C4-2B (cell line): Measurements from ENCODE around the gene C17orf100.

Source experiments
- H3K27ac ChIP-seq: fragments of 450-650 bp; 2 replicates; pipeline ENCODE4 v1.5.1; 2017
- CTCF ChIP-seq: fragments of 450-650 bp; conservative IDR thresholded peaks from 2 replicates; pipeline ENCODE4 v1.5.1; 2017; ENCODE audit warnings: mild to moderate bottlenecking
- ZFX ChIP-seq: fragments of 450-650 bp; IDR thresholded peaks from 2 replicates; pipeline ENCODE4 v1.6.1; 2017

The C17orf100 gene

GRCh38 chr17:6623941-6624340 lies 27.6 kb upstream of the C17orf100 start:
- no peak overlapping the region for H3K27ac ChIP-seq
- TF ChIP-seq CTCF (no peak), ZFX (no peak)

- TF ChIP-seq ZFX (no peak), CTCF (no peak)
- H3K27ac ChIP-seq: no peak overlapping the region
These were observed 24.9 kb upstream of the C17orf100 start for GRCh38 chr17:6626616-6627015.

DNA sequence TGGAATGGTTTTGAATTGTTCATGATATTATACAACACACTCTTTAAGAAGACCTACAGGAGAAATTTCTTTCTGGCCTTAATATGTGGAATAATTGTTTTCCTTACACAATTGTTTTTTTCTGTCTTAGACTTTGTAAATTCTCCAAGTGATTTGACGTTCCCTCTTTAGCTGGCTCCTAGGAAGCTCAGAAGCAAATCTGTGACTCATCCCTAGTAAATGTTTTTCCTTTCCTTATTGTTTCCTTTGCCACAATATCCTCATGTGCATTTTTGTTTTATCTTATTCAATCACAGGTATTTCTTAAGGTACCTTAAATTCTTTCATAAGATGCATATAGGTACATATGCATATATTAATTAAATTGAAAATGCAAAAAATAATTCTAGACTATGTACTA lies 24.5 kb upstream of the C17orf100 start:
- no peak overlapping the region for H3K27ac ChIP-seq
- no peak for TF ChIP-seq CTCF
- no peak for TF ChIP-seq ZFX

DNA sequence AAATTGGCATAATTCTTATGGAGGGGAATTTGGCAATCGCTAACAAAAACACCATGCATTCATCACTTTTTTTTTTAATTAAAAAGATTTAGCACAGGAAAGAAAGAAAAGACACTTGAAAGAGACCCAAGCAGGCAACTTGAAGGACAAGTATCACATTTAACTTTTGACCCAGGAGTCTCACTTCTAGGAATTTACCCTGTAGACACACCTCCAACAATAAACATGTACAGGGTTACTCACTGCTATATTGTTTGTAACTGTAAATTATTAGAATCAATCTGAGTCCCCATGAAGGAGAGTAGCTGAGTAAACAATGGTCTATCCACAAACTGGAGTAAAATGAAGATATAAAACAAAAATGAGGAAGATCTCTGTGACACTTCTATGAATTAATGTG lies 21.2 kb upstream of the C17orf100 start:
- no peak overlapping the region for H3K27ac ChIP-seq
- TF ChIP-seq ZFX (no peak), CTCF (no peak)

DNA sequence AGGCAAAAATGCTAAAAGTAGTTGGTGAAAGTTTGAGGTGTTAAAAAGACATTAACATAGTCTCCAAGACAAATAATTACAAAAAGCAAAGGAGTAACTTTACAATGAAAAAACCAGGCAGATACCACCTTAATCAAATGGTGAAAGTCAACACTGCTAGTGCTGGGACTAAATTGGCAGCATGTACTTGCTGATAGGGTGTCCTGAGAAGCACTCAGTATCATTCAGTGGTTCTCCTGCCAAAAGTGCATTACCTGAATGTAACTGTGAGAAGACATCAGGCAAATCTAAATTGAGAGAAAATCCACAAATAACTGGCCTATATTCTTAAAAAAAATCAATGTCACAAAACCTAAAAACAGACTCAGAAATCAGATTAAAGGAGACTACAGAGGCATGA lies 19.0 kb upstream of the C17orf100 start:
- TF ChIP-seq ZFX (no peak), CTCF (no peak)

DNA sequence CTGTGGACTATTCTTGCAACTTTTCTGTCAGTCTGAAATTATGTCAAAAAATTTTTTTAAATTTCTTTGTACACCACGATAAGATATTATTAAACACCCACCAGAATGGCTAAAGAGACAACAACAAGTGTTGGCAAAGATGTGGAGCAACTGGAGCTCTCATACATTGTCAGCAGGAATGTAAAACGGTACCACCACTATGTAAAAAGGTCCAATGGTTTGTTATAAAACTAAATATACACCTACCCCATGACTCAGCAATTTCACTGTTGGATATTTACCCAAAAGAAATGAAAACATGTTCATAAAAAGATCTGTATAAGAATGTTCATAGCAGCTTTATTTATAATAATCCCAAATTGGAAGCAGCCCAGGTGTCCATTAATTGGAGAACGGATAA lies 18.3 kb upstream of the C17orf100 start:
- TF ChIP-seq CTCF (no peak), ZFX (no peak)

More for the DNA sequence above, 19.0 kb upstream of the C17orf100 start:
- no peak overlapping the region for H3K27ac ChIP-seq

GRCh38 chr17:6636105-6636504 lies 15.5 kb upstream of the C17orf100 start:
- H3K27ac ChIP-seq: no peak overlapping the region
- TF ChIP-seq ZFX: no peak
- TF ChIP-seq CTCF: no peak

More for the DNA sequence above, 18.3 kb upstream of the C17orf100 start:
- no peak overlapping the region for H3K27ac ChIP-seq
